K562 (cell line): ENCODE measurements around the gene TRIM62. TPM values are rescaled to one million over a fixed set of nuclear protein-coding genes. Genes with fewer than 3 reads are reported as not detected.

Source experiments
- CHD2 ChIP-seq: IDR thresholded peaks from 2 replicates; pipeline ENCODE4 v1.6.1; 2011; ENCODE audit warnings: low read depth, low read length
- DIDO1 ChIP-seq: fragments of 450-650 bp; IDR thresholded peaks from 2 replicates; pipeline ENCODE4 v1.6.1; 2016; ENCODE audit warnings: low read depth, missing biosample characterization, missing genetic modification characterization
- ELK1 ChIP-seq: sonication (generic); formaldehyde crosslinking; IDR thresholded peaks from 2 replicates; pipeline ENCODE4 v1.8.1; 2022; ENCODE audit warnings: missing genetic modification reagents
- GABPA ChIP-seq: fragments of 200-800 bp; sonication (Bioruptor generic); conservative IDR thresholded peaks from 2 replicates; pipeline ENCODE4 v1.6.1; 2016; ENCODE audit warnings: low read depth, missing genetic modification characterization, missing compliant biosample characterization
- HNRNPH1 ChIP-seq: fragments of 200-400 bp; formaldehyde crosslinking; optimal IDR thresholded peaks from 2 replicates; pipeline ENCODE3; 2017; ENCODE audit warnings: low read depth, mild to moderate bottlenecking, low read length, moderate library complexity
- MAX ChIP-seq: sonication (generic); formaldehyde crosslinking; IDR thresholded peaks from 2 replicates; pipeline ENCODE4 v1.9.0; 2022; ENCODE audit warnings: mild to moderate bottlenecking, missing genetic modification reagents
- MNT ChIP-seq, 2 experiments: fragments of 450-650 bp; conservative IDR thresholded peaks; 2 replicates each; pipeline ENCODE4 v1.6.1; 2017; ENCODE audit warnings: mild to moderate bottlenecking in 2 of 2, moderate library complexity in 2 of 2
- NRF1 ChIP-seq, 2 experiments: fragments of 450-650 bp; IDR thresholded peaks in 1 of 2; conservative IDR thresholded peaks in 1 of 2; 2 replicates each; pipeline ENCODE4 v1.6.1; 2014; ENCODE audit warnings: mild to moderate bottlenecking in 2 of 2
- RCOR1 ChIP-seq, 2 experiments: IDR thresholded peaks; 2 replicates each; pipeline ENCODE4 v1.6.1; 2012; ENCODE audit warnings: low read depth in 2 of 2, low read length in 2 of 2, borderline replicate concordance in 1 of 2, improper control_type of control experiment in 1 of 2
- SRF ChIP-seq, 2 experiments: fragments of 250-450, 450-650 bp in 1 of 2; sonication (Bioruptor Pico) in 1 of 2; sonication (generic) in 1 of 2; formaldehyde crosslinking; IDR thresholded peaks; 2 replicates each; pipeline versions ENCODE4 v1.5.0 to v1.5.1; 2020 to 2022; ENCODE audit warnings: mild to moderate bottlenecking in 1 of 2, missing genetic modification reagents in 1 of 2
- STAT6 ChIP-seq: sonication (generic); formaldehyde crosslinking; IDR thresholded peaks from 2 replicates; pipeline ENCODE4 v1.8.1; 2023; ENCODE audit warnings: mild to moderate bottlenecking, missing genetic modification reagents
- SUPT5H ChIP-seq: fragments of 450-650 bp; IDR thresholded peaks from 2 replicates; pipeline ENCODE4 v1.6.1; 2016
- TEAD1 ChIP-seq, 2 experiments: fragments of 450-650 bp in 1 of 2; sonication (generic) in 1 of 2; formaldehyde crosslinking; IDR thresholded peaks; 2 replicates each; pipeline versions ENCODE4 v1.4.0 to v1.8.0; 2020 to 2022; ENCODE audit warnings: mild to moderate bottlenecking in 2 of 2, missing genetic modification reagents in 1 of 2
- TFAP4 ChIP-seq: sonication (generic); formaldehyde crosslinking; IDR thresholded peaks from 2 replicates; pipeline ENCODE4 v1.8.0; 2022; ENCODE audit warnings: missing genetic modification reagents, mild to moderate bottlenecking, moderate library complexity, borderline replicate concordance
- U2AF1 ChIP-seq: fragments of 200-400 bp; formaldehyde crosslinking; optimal IDR thresholded peaks from 2 replicates; pipeline ENCODE3; 2017; ENCODE audit warnings: mild to moderate bottlenecking, low read depth, low read length, moderate library complexity
- ZFPM2 ChIP-seq: fragments of 250-450 bp; sonication (Bioruptor Pico); IDR thresholded peaks from 2 replicates; pipeline ENCODE4 v1.5.1; 2022; ENCODE audit warnings: mild to moderate bottlenecking
- ZNF253 ChIP-seq: fragments of 250-450 bp; sonication (Bioruptor Pico); conservative IDR thresholded peaks from 2 replicates; pipeline ENCODE4 v1.6.1; 2021; ENCODE audit warnings: mild to moderate bottlenecking
- ZNF436 ChIP-seq: fragments of 250-450, 450-650 bp; sonication (Bioruptor Pico); formaldehyde crosslinking; IDR thresholded peaks from 2 replicates; pipeline ENCODE4 v1.7.0; 2020; ENCODE audit warnings: mild to moderate bottlenecking
- ZNF75A ChIP-seq: fragments of 450-650 bp; formaldehyde crosslinking; IDR thresholded peaks from 2 replicates; pipeline ENCODE4 v1.4.0; 2020; ENCODE audit warnings: mild to moderate bottlenecking
- ZNF79 ChIP-seq: fragments of 250-450 bp; sonication (Bioruptor Pico); IDR thresholded peaks from 2 replicates; pipeline ENCODE4 v1.4.0; 2020; ENCODE audit warnings: low read depth, mild to moderate bottlenecking, moderate library complexity
- polyA plus RNA-seq, 8 experiments: library from polyadenylated mRNA; depleted of rRNA in 4 of 8; stranded (reverse) in 5 of 8; unstranded in 3 of 8; fragments of >200 nt; fragmentation: Nextera tagmentation in 2 of 8; fragmentation: Illumina TruSeq in 1 of 8; extraction: Ambion mirVana in 2 of 8; extraction: Trizol in 1 of 8; gene quantifications; 2 replicates each; pipeline versions ENCODE4 v1.2.1 to v1.2.3, GENCODE V29; 2011 to 2014; ENCODE audit warnings: inconsistent platforms in 1 of 8, missing spikeins in 1 of 8
- total RNA-seq, 7 experiments: library from RNA; depleted of rRNA in 6 of 7; stranded (reverse); fragments of >200 nt in 6 of 7; fragmentation: Illumina TruSeq in 2 of 7; extraction: Trizol in 2 of 7; gene quantifications; 2 replicates each; pipeline versions ENCODE4 v1.2.1 to v1.2.3, GENCODE V29; 2011 to 2021; ENCODE audit warnings: low replicate concordance in 1 of 7

Gene TRIM62
- total and polyA plus RNA-seq, 9 of the 15 experiments (the other 6 are each of a cell fraction or from before 2014, with no cell fraction given): 0.18 to 2.3 (median 0.52) TPM

- no peak; the same call in 1 of the 2 replicates for TF ChIP-seq TFAP4 (CRISPR knock-in tag)
- 0 out of 4 replicates have a peak, but pooled peaks of 1 of the 2 experiments have one; percentile 16 for TF ChIP-seq TEAD1 (CRISPR knock-in tag; IDR thresholded peaks at IDR 0.05)
- TF ChIP-seq ZNF79 (CRISPR knock-in tag): no peak
- TF ChIP-seq MAX (CRISPR knock-in tag): peak; percentile 72
- TF ChIP-seq ZFPM2 (CRISPR knock-in tag): no peak
- no peak for TF ChIP-seq SUPT5H
- TF ChIP-seq MNT (conservative IDR thresholded peaks at IDR 0.05): 0 out of 4 replicates have a peak, but pooled peaks of 1 of the 2 experiments have one; percentile 19
- 0 out of 4 replicates have a peak, but pooled peaks of 1 of the 2 experiments have one; percentile 23 for TF ChIP-seq RCOR1 (IDR thresholded peaks at IDR 0.05; ENCODE audit: borderline replicate concordance in 1 of 2, low read depth in 2 of 2, low read length in 2 of 2)
- no peak for TF ChIP-seq U2AF1
- TF ChIP-seq STAT6 (CRISPR knock-in tag): no peak
- no peak for TF ChIP-seq HNRNPH1
- TF ChIP-seq ZNF436: no peak
- no peak for TF ChIP-seq ZNF253
- TF ChIP-seq DIDO1 (tag): no peak
- no peak for TF ChIP-seq CHD2
- no peak for TF ChIP-seq ZNF75A (CRISPR knock-in tag)
- TF ChIP-seq NRF1 (conservative IDR thresholded peaks at IDR 0.05 in 1 of 2, IDR thresholded peaks at IDR 0.05 in 1 of 2): peak; percentile 55 to 72
- TF ChIP-seq SRF (CRISPR knock-in tag; IDR thresholded peaks at IDR 0.05): no peak
- no peak for TF ChIP-seq GABPA
- TF ChIP-seq ELK1 (CRISPR knock-in tag): no peak
These were observed 642 bp downstream of the TRIM62 start (continued) for GRCh38 chr1:33180911-33181890.
